Osteocyte (in vitro differentiated cells): ENCODE results near the gene IL4I1. TPM values are rescaled to one million over a fixed set of nuclear protein-coding genes. Genes with fewer than 3 reads are reported as not detected.
"Not testable (repeated sequence)": the region's sequence is repeated elsewhere in the genome, so short reads cannot be mapped to it uniquely, and the experiment has no call there.

Experiments used
- DNase-seq: peaks from one replicate; pipeline ENCODE4 v3.0.0; 2021; ENCODE audit warnings: mixed read lengths; ENCODE audit not compliant: unreplicated experiment; ENCODE audit errors: extremely low spot score
- H3K27ac Mint-ChIP-seq: one replicate; pipeline ENCODE4 v1.8.0; 2021; ENCODE audit warnings: mild to moderate bottlenecking, mixed read lengths; ENCODE audit not compliant: unreplicated experiment
- H3K27me3 Mint-ChIP-seq: one replicate; pipeline ENCODE4 v1.8.0; 2021; ENCODE audit warnings: mixed read lengths; ENCODE audit not compliant: unreplicated experiment
- H3K36me3 Mint-ChIP-seq: one replicate; pipeline ENCODE4 v1.8.0; 2021; ENCODE audit warnings: mixed read lengths; ENCODE audit not compliant: unreplicated experiment
- H3K4me1 Mint-ChIP-seq: one replicate; pipeline ENCODE4 v1.8.0; 2021; ENCODE audit warnings: mixed read lengths; ENCODE audit not compliant: unreplicated experiment
- H3K4me3 Mint-ChIP-seq: one replicate; pipeline ENCODE4 v1.8.0; 2021; ENCODE audit warnings: mild to moderate bottlenecking, moderate library complexity, mixed read lengths; ENCODE audit not compliant: unreplicated experiment
- H3K9me3 Mint-ChIP-seq: one replicate; pipeline ENCODE4 v1.8.0; 2021; ENCODE audit warnings: mixed read lengths; ENCODE audit not compliant: unreplicated experiment
- CTCF ChIP-seq: fragments of 200-600 bp; sonication (generic); IDR thresholded peaks from 2 replicates; pipeline ENCODE4 v1.5.0; 2021; ENCODE audit warnings: antibody characterized with exemption, mild to moderate bottlenecking, moderate library complexity
- long read RNA-seq: library from polyadenylated mRNA; unstranded; transcript quantifications from one replicate; pipeline ENCODE4 v2.0.0, GENCODE V29; 2021
- total RNA-seq: library from RNA; stranded (reverse); gene quantifications from 2 replicates; pipeline ENCODE4 v1.2.1, GENCODE V29; 2021

Gene IL4I1
- total RNA-seq, result 0.55 TPM in 1 of 2 replicates, not detected in the other
- long read RNA-seq, result 0 reads

GRCh38 chr19:49896863-49897621, at the start of gene IL4I1:
TSS of gene IL4I1 (minus strand) at chr19:49896887. CDS start at chr19:49896160, 727 bp downstream.
- no peaks in the 10 kb centered on the region for H3K9me3 Mint-ChIP-seq
- H3K36me3 Mint-ChIP-seq, result no peaks in the 10 kb centered on the region
- H3K27ac Mint-ChIP-seq, result no peak within 1 kb of the TSS
- H3K4me1 Mint-ChIP-seq, result peaks cover 8% of the 10 kb centered on the region
- H3K27me3 Mint-ChIP-seq, result peaks cover 4% of the 10 kb centered on the region
- no peak for DNase-seq
- H3K4me3 Mint-ChIP-seq, result no peak within 1 kb of the TSS
- no peak for TF ChIP-seq CTCF

GRCh38 chr19:49946415-49946814, 49.7 kb upstream of the IL4I1 start:
- no peaks in the 10 kb centered on the region for H3K36me3 Mint-ChIP-seq
- no peak overlapping the region for H3K4me3 Mint-ChIP-seq
- H3K4me1 Mint-ChIP-seq, result no peaks in the 10 kb centered on the region
- TF ChIP-seq CTCF, result no peak
- no peaks in the 10 kb centered on the region for H3K9me3 Mint-ChIP-seq
- peaks cover 13% of the 10 kb centered on the region for H3K27me3 Mint-ChIP-seq
- DNase-seq, result no peak
- no peak overlapping the region for H3K27ac Mint-ChIP-seq

- H3K27ac Mint-ChIP-seq, H3K4me3 Mint-ChIP-seq, DNase-seq, H3K9me3 Mint-ChIP-seq, H3K36me3 Mint-ChIP-seq, H3K4me1 Mint-ChIP-seq: not testable (repeated sequence)
- peaks cover 13% of the 10 kb centered on the region for H3K27me3 Mint-ChIP-seq
These were observed 47.9 kb upstream of the IL4I1 start for GRCh38 chr19:49944567-49944966.

GRCh38 chr19:49940482-49940791, 43.8 kb upstream of the IL4I1 start:
- H3K4me1 Mint-ChIP-seq, result peaks cover 2% of the 10 kb centered on the region
- DNase-seq, result no peak
- TF ChIP-seq CTCF, result no peak
- no peak overlapping the region for H3K4me3 Mint-ChIP-seq
- no peaks in the 10 kb centered on the region for H3K9me3 Mint-ChIP-seq
- H3K27ac Mint-ChIP-seq, result no peak overlapping the region
- H3K27me3 Mint-ChIP-seq, result peaks cover 13% of the 10 kb centered on the region
- H3K36me3 Mint-ChIP-seq, result no peaks in the 10 kb centered on the region

- Mint-ChIP-seq H3K27ac (no peak overlapping the region), H3K4me3 (no peak overlapping the region), H3K27me3 (peaks cover 13% of the 10 kb centered on the region), H3K4me1 (peaks cover 2% of the 10 kb centered on the region), H3K36me3 (no peaks in the 10 kb centered on the region), H3K9me3 (no peaks in the 10 kb centered on the region)
- no peak for DNase-seq
- no peak for TF ChIP-seq CTCF
These were observed 43.2 kb upstream of the IL4I1 start for GRCh38 chr19:49939721-49940481.
